Measurements from ENCODE around the gene PPM1H. TPM values are rescaled to one million over a fixed set of nuclear protein-coding genes. Genes with fewer than 3 reads are reported as not detected.

PPM1H gene
- total RNA-seq, 1 experiment from 2014 or later, result 12.0 TPM

- Histone ChIP-seq H3K9ac (ENCODE audit: low read length) (no peak overlapping the region), H3K27ac (ENCODE audit: low read length) (no peak overlapping the region), H3K27me3 (ENCODE audit: low read length) (no peaks in the 10 kb centered on the region), H3K79me2 (ENCODE audit: low read length) (no peaks in the 10 kb centered on the region), H3K9me2 (replicated peaks; ENCODE audit: low read length) (no peaks in the 10 kb centered on the region), H3K4me1 (ENCODE audit: insufficient read depth, low read length) (no peaks in the 10 kb centered on the region), H3K9me3 (ENCODE audit: low read length) (no peaks in the 10 kb centered on the region), H3K4me3 (ENCODE audit: low read length) (no peak overlapping the region), H2AFZ (ENCODE audit: low read length) (no peak overlapping the region), H3K4me2 (ENCODE audit: low read length) (no peak overlapping the region), H3F3A (ENCODE audit: low read length, unreplicated experiment) (no peaks in the 10 kb centered on the region), H3K36me3 (ENCODE audit: low read depth, low read length) (no peaks in the 10 kb centered on the region), H4K20me1 (ENCODE audit: low read length) (no peaks in the 10 kb centered on the region)
- POLR2A ChIA-PET (ENCODE audit: unreplicated experiment), result interaction anchor here (0.6 kb wide), 1 partner anchor 22 kb away, joined by 3 read pairs; no protein-coding TSS in a partner anchor
- TF ChIP-seq EZH2 (IDR thresholded peaks at IDR 0.05; ENCODE audit: low read length, unreplicated experiment), result no peak
- TF ChIP-seq CTCF (conservative IDR thresholded peaks at IDR 0.05; ENCODE audit: low read depth, low read length), result no peak
- TF ChIP-seq EZH2phosphoT487 (IDR thresholded peaks at IDR 0.05; ENCODE audit: borderline replicate concordance, low read length), result no peak
- BruUV-seq (replicated peaks), result no TSS peak
- ATAC-seq (no peak), DNase-seq (no peak)
- intact Hi-C loops (cut with micrococcal nuclease), result no loop called here
- CTCF ChIA-PET, result no interaction called here
Observed at GRCh38 chr12:62629971-62630739, 304.8 kb downstream of the PPM1H start.

- Histone ChIP-seq H3K9me3 (ENCODE audit: low read length) (no peaks in the 10 kb centered on the region), H2AFZ (ENCODE audit: low read length) (no peak overlapping the region), H3K9me2 (replicated peaks; ENCODE audit: low read length) (no peaks in the 10 kb centered on the region), H3K27me3 (ENCODE audit: low read length) (no peaks in the 10 kb centered on the region), H3K27ac (ENCODE audit: low read length) (no peak overlapping the region), H3K9ac (ENCODE audit: low read length) (no peak overlapping the region), H3F3A (ENCODE audit: low read length, unreplicated experiment) (no peaks in the 10 kb centered on the region), H3K36me3 (ENCODE audit: low read depth, low read length) (no peaks in the 10 kb centered on the region), H3K79me2 (ENCODE audit: low read length) (no peaks in the 10 kb centered on the region), H3K4me1 (ENCODE audit: insufficient read depth, low read length) (no peaks in the 10 kb centered on the region), H3K4me2 (ENCODE audit: low read length) (no peak overlapping the region), H3K4me3 (ENCODE audit: low read length) (no peak overlapping the region), H4K20me1 (ENCODE audit: low read length) (no peaks in the 10 kb centered on the region)
- no peak for TF ChIP-seq EZH2 (IDR thresholded peaks at IDR 0.05; ENCODE audit: low read length, unreplicated experiment)
- no peak for TF ChIP-seq EZH2phosphoT487 (IDR thresholded peaks at IDR 0.05; ENCODE audit: borderline replicate concordance, low read length)
- TF ChIP-seq CTCF (conservative IDR thresholded peaks at IDR 0.05; ENCODE audit: low read depth, low read length), result no peak
- no TSS peak for BruUV-seq (replicated peaks)
- ChIA-PET POLR2A (ENCODE audit: unreplicated experiment) (interaction anchor here (0.6 kb wide), 1 partner anchor 23 kb away, joined by 3 read pairs; no protein-coding TSS in a partner anchor), CTCF (no interaction called here)
- intact Hi-C loops (cut with micrococcal nuclease), result no loop called here
- ATAC-seq (no peak), DNase-seq (no peak)
Observed at GRCh38 chr12:62629413-62629812, 305.5 kb downstream of the PPM1H start.

- no peak overlapping the region for H2AFZ ChIP-seq (ENCODE audit: low read length)
- H3K4me2 ChIP-seq (ENCODE audit: low read length), result no peak overlapping the region
- no peaks in the 10 kb centered on the region for H3F3A ChIP-seq (ENCODE audit: low read length, unreplicated experiment)
- H3K9ac ChIP-seq (ENCODE audit: low read length), result no peak overlapping the region
- H3K9me2 ChIP-seq (replicated peaks; ENCODE audit: low read length), result no peaks in the 10 kb centered on the region
- no peaks in the 10 kb centered on the region for H3K27me3 ChIP-seq (ENCODE audit: low read length)
- H3K9me3 ChIP-seq (ENCODE audit: low read length), result no peaks in the 10 kb centered on the region
- H3K4me1 ChIP-seq (ENCODE audit: insufficient read depth, low read length), result no peaks in the 10 kb centered on the region
- DNase-seq (no peak), ATAC-seq (no peak)
- no peaks in the 10 kb centered on the region for H3K79me2 ChIP-seq (ENCODE audit: low read length)
- CTCF ChIA-PET, result no interaction called here
- H3K27ac ChIP-seq (ENCODE audit: low read length), result no peak overlapping the region
- BruUV-seq (replicated peaks), result no TSS peak
- no peaks in the 10 kb centered on the region for H4K20me1 ChIP-seq (ENCODE audit: low read length)
- POLR2A ChIA-PET (ENCODE audit: unreplicated experiment), result no interaction called here
- intact Hi-C loops (cut with micrococcal nuclease), result no loop called here
- no peak overlapping the region for H3K4me3 ChIP-seq (ENCODE audit: low read length)
- TF ChIP-seq CTCF (conservative IDR thresholded peaks at IDR 0.05; ENCODE audit: low read depth, low read length), result no peak
- TF ChIP-seq EZH2phosphoT487 (IDR thresholded peaks at IDR 0.05; ENCODE audit: borderline replicate concordance, low read length), result no peak
- TF ChIP-seq EZH2 (IDR thresholded peaks at IDR 0.05; ENCODE audit: low read length, unreplicated experiment), result no peak
- H3K36me3 ChIP-seq (ENCODE audit: low read depth, low read length), result no peaks in the 10 kb centered on the region
Observed at GRCh38 chr12:62627181-62627580, 307.8 kb downstream of the PPM1H start.
